GM12878 (cell line): Measurements from ENCODE around the gene TIMM29.

Experiments
- CTCF ChIP-seq, 3 experiments: IDR thresholded peaks in 2 of 3; conservative IDR thresholded peaks in 1 of 3; 2 replicates each; pipeline ENCODE4 v1.5.1; 2011; ENCODE audit warnings: low read depth in 3 of 3, low read length in 3 of 3, mild to moderate bottlenecking in 3 of 3, control low read depth in 2 of 3, moderate library complexity in 2 of 3, inconsistent platforms in 1 of 3, mixed read lengths in 1 of 3; ENCODE audit not compliant: control insufficient read depth in 2 of 3, insufficient read depth in 1 of 3; ENCODE audit errors: extremely low read depth in 1 of 3
- EGR1 ChIP-seq, 2 experiments: IDR thresholded peaks; 1 replicate in 1 of 2; 2 replicates in 1 of 2; pipeline ENCODE4 v1.6.1; 2011 to 2012; ENCODE audit warnings: low read depth in 2 of 2, low read length in 2 of 2, borderline replicate concordance in 1 of 2, mild to moderate bottlenecking in 1 of 2, moderate library complexity in 1 of 2
- NFIC ChIP-seq: IDR thresholded peaks from 2 replicates; pipeline ENCODE4 v1.6.1; 2012; ENCODE audit warnings: low read depth, mild to moderate bottlenecking, inconsistent platforms, low read length, moderate library complexity
- NR2C2 ChIP-seq: IDR thresholded peaks from 2 replicates; pipeline ENCODE4 v1.6.1; 2011; ENCODE audit warnings: borderline replicate concordance, low read depth; ENCODE audit not compliant: control insufficient read depth, insufficient read length
- POLR2A ChIP-seq: IDR thresholded peaks from 2 replicates; pipeline ENCODE4 v1.6.1; 2011; ENCODE audit warnings: low read depth, mild to moderate bottlenecking, low read length
- SMAD1 ChIP-seq: fragments of 450-650 bp; IDR thresholded peaks from 2 replicates; pipeline ENCODE4 v1.6.1; 2018; ENCODE audit warnings: mild to moderate bottlenecking, low read depth; ENCODE audit not compliant: partially characterized antibody
- TCF7 ChIP-seq: IDR thresholded peaks from 2 replicates; pipeline ENCODE4 v1.6.1; 2014; ENCODE audit warnings: antibody characterized with exemption, borderline replicate concordance
- ZNF207 ChIP-seq: fragments of 450-650 bp; IDR thresholded peaks from 2 replicates; pipeline ENCODE4 v1.6.1; 2014; ENCODE audit warnings: antibody characterized with exemption, mild to moderate bottlenecking, borderline replicate concordance

- TF ChIP-seq POLR2A (no peak), NR2C2 (no peak), EGR1 (IDR thresholded peaks at IDR 0.05; ENCODE audit: borderline replicate concordance in 1 of 2, low read depth in 2 of 2, low read length in 2 of 2) (no peak), SMAD1 (no peak), TCF7 (no peak), NFIC (no peak), CTCF (IDR thresholded peaks at IDR 0.05 in 2 of 3, conservative IDR thresholded peaks at IDR 0.05 in 1 of 3; ENCODE audit: control insufficient read depth in 2 of 3, extremely low read depth in 1 of 3, insufficient read depth in 1 of 3, low read depth in 3 of 3, low read length in 3 of 3) (no peak), ZNF207 (no peak)
Measured at GRCh38 chr19:10975374-10976130, 46.9 kb downstream of the TIMM29 start.
